ENCODE results near the gene PCNX2.
"Not testable (repeated sequence)": the region's sequence is repeated elsewhere in the genome, so short reads cannot be mapped to it uniquely, and the experiment has no call there.

The PCNX2 gene

DNA sequence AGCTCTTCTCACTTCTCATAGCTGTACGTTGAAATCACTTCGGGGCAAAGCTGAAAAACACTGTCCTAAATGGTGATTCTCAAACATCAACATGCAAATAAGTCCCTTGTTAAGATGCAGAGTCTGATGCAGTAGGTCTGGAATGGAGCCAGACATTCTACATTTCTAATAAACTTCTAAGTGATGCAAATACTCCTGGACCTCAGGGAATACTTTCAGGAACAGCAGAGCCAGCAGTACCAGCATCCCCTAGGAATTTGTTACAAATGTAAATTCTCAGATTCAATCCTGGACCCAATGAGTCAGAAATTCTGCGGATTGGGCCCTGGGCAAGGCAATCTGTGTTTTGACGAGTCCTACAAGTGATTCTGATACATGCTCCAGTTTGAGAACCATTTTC is 152.3 kb downstream of the PCNX2 start:
- TF ChIP-seq JUND (IDR thresholded peaks at IDR 0.05; ENCODE audit: low read depth): no peak
- in situ Hi-C loops (cut with HindIII; ENCODE audit: low pct_unique_long_range_greater_than_20kb, low sequenced_read_pairs): no loop called here
- no peak for DNase-seq (ENCODE audit: low read depth in 1 of 2, low spot score in 1 of 2)

DNA sequence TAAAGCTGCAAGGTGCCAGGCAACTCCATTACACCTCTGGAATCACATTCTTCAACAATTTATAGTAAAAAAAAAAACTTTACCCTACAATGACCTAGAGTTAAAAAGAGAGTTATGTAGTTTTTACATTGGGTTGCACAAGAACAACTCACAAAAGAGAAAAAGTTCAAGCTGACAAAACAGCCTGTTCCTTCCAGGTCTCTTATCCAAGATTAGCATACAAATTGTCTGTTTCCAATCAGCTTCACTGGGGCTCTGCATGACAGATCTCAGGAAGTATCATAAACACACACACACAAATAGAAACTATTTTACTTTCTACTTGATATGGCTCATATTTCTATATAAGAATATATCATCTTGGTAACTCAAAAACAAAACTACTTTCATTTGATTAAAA is 154.6 kb downstream of the PCNX2 start:
- TF ChIP-seq JUND (IDR thresholded peaks at IDR 0.05; ENCODE audit: low read depth): no peak
- no peak for DNase-seq (ENCODE audit: low read depth in 1 of 2, low spot score in 1 of 2)
- in situ Hi-C loops (cut with HindIII; ENCODE audit: low pct_unique_long_range_greater_than_20kb, low sequenced_read_pairs): no loop called here

- no peak for DNase-seq (ENCODE audit: low read depth in 1 of 2, low spot score in 1 of 2)
- in situ Hi-C loops (cut with HindIII; ENCODE audit: low pct_unique_long_range_greater_than_20kb, low sequenced_read_pairs): no loop called here
- no peak for TF ChIP-seq JUND (IDR thresholded peaks at IDR 0.05; ENCODE audit: low read depth)
Measured at GRCh38 chr1:233140499-233140898, 155.0 kb downstream of the PCNX2 start.

- no peak for DNase-seq (ENCODE audit: low read depth in 1 of 2, low spot score in 1 of 2)
- no peak for TF ChIP-seq JUND (IDR thresholded peaks at IDR 0.05; ENCODE audit: low read depth)
- in situ Hi-C loops (cut with HindIII; ENCODE audit: low pct_unique_long_range_greater_than_20kb, low sequenced_read_pairs): no loop called here
Measured at GRCh38 chr1:233138788-233139585, 156.5 kb downstream of the PCNX2 start.

GRCh38 chr1:233135833-233136232 is 159.7 kb downstream of the PCNX2 start:
- no peak for TF ChIP-seq JUND (IDR thresholded peaks at IDR 0.05; ENCODE audit: low read depth)
- DNase-seq (ENCODE audit: low read depth in 1 of 2, low spot score in 1 of 2): no peak
- in situ Hi-C loops (cut with HindIII; ENCODE audit: low pct_unique_long_range_greater_than_20kb, low sequenced_read_pairs): no loop called here

DNA sequence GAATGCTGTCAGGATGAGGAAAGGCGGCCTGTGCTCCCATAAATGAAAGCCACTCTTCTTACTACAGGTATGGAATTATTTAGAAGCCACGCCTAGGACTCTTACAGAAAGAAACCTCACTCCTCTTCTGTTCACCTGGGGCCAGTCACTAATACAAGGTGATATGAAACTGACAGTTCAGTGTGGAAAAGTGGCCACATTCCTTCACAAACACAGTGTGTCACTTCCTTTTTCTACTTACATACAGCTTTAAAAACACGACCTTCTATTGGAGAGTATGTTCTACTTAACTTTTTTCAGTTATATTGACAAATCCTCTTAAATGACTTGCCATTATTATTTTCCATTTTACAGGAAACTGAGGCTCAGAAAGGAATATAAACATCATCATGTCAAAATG is 163.1 kb downstream of the PCNX2 start:
- no peak for DNase-seq (ENCODE audit: low read depth in 1 of 2, low spot score in 1 of 2)
- in situ Hi-C loops (cut with HindIII; ENCODE audit: low pct_unique_long_range_greater_than_20kb, low sequenced_read_pairs): no loop called here
- TF ChIP-seq JUND (IDR thresholded peaks at IDR 0.05; ENCODE audit: low read depth): no peak

DNA sequence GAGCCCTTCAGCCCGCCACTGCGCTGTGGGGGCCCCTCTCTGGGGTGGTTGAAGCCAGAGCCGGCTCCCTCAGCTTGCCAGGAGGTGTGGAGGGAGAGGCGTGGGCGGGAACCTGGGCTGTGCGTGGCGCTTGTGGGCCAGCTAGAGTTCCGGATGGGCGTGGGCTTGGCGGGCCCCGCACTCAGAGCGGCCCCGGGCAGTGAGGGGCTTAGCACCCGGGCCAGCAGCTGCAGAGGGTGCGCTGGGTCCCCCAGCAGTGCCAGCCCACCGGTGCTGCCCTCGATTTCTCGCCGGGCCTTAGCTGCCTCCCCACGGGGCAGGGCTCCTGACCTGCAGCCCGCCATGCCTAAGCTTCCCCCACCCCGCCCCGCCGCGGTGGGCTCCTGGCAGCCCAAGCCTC is 166.5 kb downstream of the PCNX2 start:
- in situ Hi-C loops (cut with HindIII; ENCODE audit: low pct_unique_long_range_greater_than_20kb, low sequenced_read_pairs); DNase-seq (ENCODE audit: low read depth in 1 of 2, low spot score in 1 of 2): not testable (repeated sequence)

- no peak for TF ChIP-seq JUND (IDR thresholded peaks at IDR 0.05; ENCODE audit: low read depth)
- no peak for DNase-seq (ENCODE audit: low read depth in 1 of 2, low spot score in 1 of 2)
- in situ Hi-C loops (cut with HindIII; ENCODE audit: low pct_unique_long_range_greater_than_20kb, low sequenced_read_pairs): no loop called here
Measured at GRCh38 chr1:233127157-233127556, 168.4 kb downstream of the PCNX2 start.

DNA sequence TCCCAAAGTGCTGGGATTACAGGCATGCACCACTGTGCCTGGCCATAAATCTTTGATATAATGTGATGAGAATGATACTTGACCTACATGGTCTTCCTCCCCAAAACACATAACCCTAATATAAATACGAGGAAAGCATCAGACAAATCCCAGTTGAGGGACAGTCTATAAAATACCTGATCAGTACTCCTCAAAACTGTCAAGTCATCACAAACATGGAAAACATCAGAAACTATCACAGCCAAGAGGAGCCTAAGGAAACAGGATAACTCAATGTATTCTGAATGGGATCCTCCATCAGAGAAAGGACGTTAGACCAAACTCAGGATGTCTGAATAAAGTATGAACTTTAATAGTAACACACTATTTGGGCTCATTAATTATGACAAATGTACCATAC is 172.7 kb downstream of the PCNX2 start:
- TF ChIP-seq JUND (IDR thresholded peaks at IDR 0.05; ENCODE audit: low read depth): no peak
- in situ Hi-C loops (cut with HindIII; ENCODE audit: low pct_unique_long_range_greater_than_20kb, low sequenced_read_pairs): no loop called here
- DNase-seq (ENCODE audit: low read depth in 1 of 2, low spot score in 1 of 2): no peak

DNA sequence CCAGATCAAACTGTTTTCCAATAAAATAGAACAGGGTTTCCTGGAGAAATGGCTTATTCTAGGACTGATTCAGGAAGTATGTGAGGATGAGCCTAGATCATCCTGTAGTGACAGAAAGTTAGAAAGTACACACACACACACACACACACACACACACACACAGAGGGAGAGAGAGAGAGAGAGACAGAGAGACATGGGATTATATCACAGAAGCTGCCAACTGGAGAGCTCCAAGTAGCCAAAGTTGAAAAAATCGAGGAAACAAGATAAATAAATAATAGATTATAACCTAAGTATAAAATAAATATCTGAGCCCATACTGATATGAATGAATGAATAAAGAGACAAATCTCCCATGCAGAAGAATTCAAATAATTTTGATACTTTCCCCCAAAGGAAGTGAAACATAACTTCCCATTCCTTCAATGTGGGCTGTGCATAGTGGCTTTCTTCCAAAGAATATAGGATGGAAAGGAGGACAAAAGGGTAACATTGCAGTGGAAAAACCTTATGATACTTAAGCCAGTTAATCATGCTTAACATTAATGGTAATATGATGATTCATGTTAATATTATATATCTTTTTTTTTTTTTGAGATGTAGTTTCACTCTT is 173.5 kb downstream of the PCNX2 start:
- in situ Hi-C loops (cut with HindIII; ENCODE audit: low pct_unique_long_range_greater_than_20kb, low sequenced_read_pairs): no loop called here
- TF ChIP-seq JUND (IDR thresholded peaks at IDR 0.05; ENCODE audit: low read depth): no peak
- DNase-seq (ENCODE audit: low read depth in 1 of 2, low spot score in 1 of 2): no peak

DNA sequence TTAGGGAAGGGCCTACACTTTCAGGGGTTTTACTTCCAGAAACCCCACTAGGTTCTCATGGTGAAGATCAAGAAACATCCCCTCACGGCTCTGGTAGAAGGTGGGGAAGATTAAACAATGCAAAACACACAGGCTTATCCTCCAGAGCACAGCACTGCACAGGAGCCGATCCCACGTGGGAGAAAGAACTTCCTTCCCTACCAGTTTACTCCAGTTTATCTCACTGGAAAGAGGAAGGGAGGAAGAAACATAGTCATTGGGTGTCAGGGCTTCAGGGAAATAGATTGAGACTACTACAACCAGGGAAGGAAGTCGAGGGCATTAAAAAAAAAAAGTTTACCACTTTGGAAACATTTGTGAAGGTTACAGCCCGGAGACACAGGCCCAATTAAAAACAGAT is 180.7 kb downstream of the PCNX2 start:
- in situ Hi-C loops (cut with HindIII; ENCODE audit: low pct_unique_long_range_greater_than_20kb, low sequenced_read_pairs): no loop called here
- no peak for TF ChIP-seq JUND (IDR thresholded peaks at IDR 0.05; ENCODE audit: low read depth)

DNA sequence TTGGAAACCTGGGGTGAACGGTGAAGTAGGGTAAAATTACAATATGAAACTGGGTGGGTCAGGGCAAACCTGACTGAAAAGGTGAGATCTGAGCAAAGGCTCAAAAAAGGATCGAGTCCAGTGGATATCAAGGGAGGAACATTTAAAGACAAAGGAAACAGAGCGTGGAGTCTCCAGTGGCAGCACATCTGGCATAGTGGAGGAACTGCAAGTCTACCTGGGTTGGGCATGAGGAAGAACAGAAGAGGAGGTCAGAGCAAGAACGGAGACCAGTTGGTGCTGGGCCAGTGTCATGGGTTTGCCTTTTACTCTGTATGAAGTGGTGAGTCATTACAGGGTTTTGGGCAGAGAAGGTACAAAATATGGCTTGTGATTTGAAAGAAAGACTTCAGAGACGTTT is 181.4 kb downstream of the PCNX2 start:
- in situ Hi-C loops (cut with HindIII; ENCODE audit: low pct_unique_long_range_greater_than_20kb, low sequenced_read_pairs): no loop called here
- DNase-seq (ENCODE audit: low read depth in 1 of 2, low spot score in 1 of 2): peak in 1 of 2 experiments; percentile 22
- no peak for TF ChIP-seq JUND (IDR thresholded peaks at IDR 0.05; ENCODE audit: low read depth)

More for the DNA sequence above, 180.7 kb downstream of the PCNX2 start:
- no peak for DNase-seq (ENCODE audit: low read depth in 1 of 2, low spot score in 1 of 2)

GRCh38 chr1:233113009-233113879 is 182.3 kb downstream of the PCNX2 start:
- TF ChIP-seq JUND (IDR thresholded peaks at IDR 0.05; ENCODE audit: low read depth): peak; percentile 70
- DNase-seq (ENCODE audit: low read depth in 1 of 2, low spot score in 1 of 2): peak; percentile 17 to 98
- in situ Hi-C loops (cut with HindIII; ENCODE audit: low pct_unique_long_range_greater_than_20kb, low sequenced_read_pairs): no loop called here

Measured in T47D (cell line).